ENCODE data around the gene GRIP2. TPM values are rescaled to one million over a fixed set of nuclear protein-coding genes. Genes with fewer than 3 reads are reported as not detected.

GRIP2 gene
- polyA plus RNA-seq, 1 experiment, result not detected

GRCh38 chr3:14466179-14466903 is 73.8 kb downstream of the GRIP2 start:
- Histone ChIP-seq H3K27ac (ENCODE audit: low read depth, low read length) (no peak overlapping the region), H3K27me3 (ENCODE audit: control insufficient read depth, insufficient read depth, low read length) (no peaks in the 10 kb centered on the region), H3K9me3 (ENCODE audit: control insufficient read depth, insufficient read depth, low read length) (no peaks in the 10 kb centered on the region), H3K4me3 (ENCODE audit: low read depth, low read length) (no peak overlapping the region)
- no peak for TF ChIP-seq CTCF (IDR thresholded peaks at IDR 0.05; ENCODE audit: low read depth, low read length)
- no peak for DNase-seq (ENCODE audit: low read depth, low spot score)
- ChIA-PET POLR2A (interaction anchor here (1.2 kb wide), 1 partner anchor 263 kb away, joined by 3 read pairs; no protein-coding TSS in a partner anchor), CTCF (interaction anchor here (0.6 to 3.9 kb wide), 6 partner anchors 13 to 1303 kb away, joined by 3 to 153 read pairs (median 6); no protein-coding TSS in a partner anchor)

DNA sequence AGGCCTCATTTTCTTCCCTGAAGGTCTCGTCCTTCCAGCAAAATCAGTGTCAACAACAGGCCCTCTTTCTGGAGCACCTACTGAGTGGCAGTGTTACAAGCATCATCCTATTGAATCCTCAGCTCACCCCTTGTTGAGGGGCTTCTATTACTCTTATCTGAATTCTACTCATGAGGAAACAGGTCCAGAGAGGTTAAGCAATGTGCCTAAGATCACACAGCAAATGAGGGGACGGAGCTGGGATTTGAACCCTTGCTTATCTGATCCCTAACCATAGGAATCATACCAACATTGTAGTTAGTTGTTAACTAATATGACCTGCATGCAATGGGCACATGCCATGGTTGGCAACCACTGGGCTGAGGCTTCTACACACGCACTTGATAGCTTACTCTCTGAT is 74.7 kb downstream of the GRIP2 start:
- no peak for DNase-seq (ENCODE audit: low read depth, low spot score)
- ChIA-PET POLR2A (no interaction called here), CTCF (interaction anchor here (0.7 to 5.3 kb wide), 4 partner anchors 204 to 1303 kb away, joined by 3 to 153 read pairs (median 30); no protein-coding TSS in a partner anchor)
- TF ChIP-seq CTCF (IDR thresholded peaks at IDR 0.05; ENCODE audit: low read depth, low read length), result no peak
- H3K4me3 ChIP-seq (ENCODE audit: low read depth, low read length), result no peak overlapping the region
- no peaks in the 10 kb centered on the region for H3K9me3 ChIP-seq (ENCODE audit: control insufficient read depth, insufficient read depth, low read length)
- H3K27me3 ChIP-seq (ENCODE audit: control insufficient read depth, insufficient read depth, low read length), result no peaks in the 10 kb centered on the region
- no peak overlapping the region for H3K27ac ChIP-seq (ENCODE audit: low read depth, low read length)

DNA sequence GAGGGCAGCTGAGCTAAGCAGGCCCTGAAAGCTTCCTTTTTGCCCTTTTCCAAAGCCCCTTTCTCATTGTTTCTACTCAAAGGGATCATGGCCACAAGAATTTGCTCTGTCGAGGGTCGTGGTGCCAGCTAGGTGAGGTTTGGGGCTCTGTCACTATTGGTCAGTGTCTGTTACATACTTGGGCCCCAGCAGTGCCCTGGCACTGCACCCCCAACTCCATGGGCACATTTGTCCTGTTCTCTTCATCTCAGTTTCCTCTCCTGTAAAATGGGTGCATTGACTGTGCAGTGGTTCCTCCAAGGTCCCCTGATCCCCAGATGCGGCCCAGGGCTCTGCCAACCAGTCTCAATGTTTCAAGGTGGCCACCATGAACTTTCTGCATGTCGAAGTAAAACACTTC is 75.6 kb downstream of the GRIP2 start:
- no peaks in the 10 kb centered on the region for H3K27me3 ChIP-seq (ENCODE audit: control insufficient read depth, insufficient read depth, low read length)
- H3K27ac ChIP-seq (ENCODE audit: low read depth, low read length), result no peak overlapping the region
- ChIA-PET CTCF (interaction anchor here (1.2 to 5.6 kb wide), 3 partner anchors 9 to 261 kb away, joined by 3 to 152 read pairs (median 52); no protein-coding TSS in a partner anchor), POLR2A (no interaction called here)
- no peaks in the 10 kb centered on the region for H3K9me3 ChIP-seq (ENCODE audit: control insufficient read depth, insufficient read depth, low read length)
- DNase-seq (ENCODE audit: low read depth, low spot score), result no peak
- H3K4me3 ChIP-seq (ENCODE audit: low read depth, low read length), result no peak overlapping the region
- TF ChIP-seq CTCF (IDR thresholded peaks at IDR 0.05; ENCODE audit: low read depth, low read length), result no peak

- Histone ChIP-seq H3K4me3 (ENCODE audit: low read depth, low read length) (no peak overlapping the region), H3K9me3 (ENCODE audit: control insufficient read depth, insufficient read depth, low read length) (no peaks in the 10 kb centered on the region), H3K27me3 (ENCODE audit: control insufficient read depth, insufficient read depth, low read length) (no peaks in the 10 kb centered on the region), H3K27ac (ENCODE audit: low read depth, low read length) (no peak overlapping the region)
- no peak for DNase-seq (ENCODE audit: low read depth, low spot score)
- no peak for TF ChIP-seq CTCF (IDR thresholded peaks at IDR 0.05; ENCODE audit: low read depth, low read length)
- ChIA-PET CTCF (interaction anchor here (1.2 to 5.6 kb wide), 3 partner anchors 9 to 260 kb away, joined by 3 to 152 read pairs (median 52); no protein-coding TSS in a partner anchor), POLR2A (no interaction called here)
Measured at GRCh38 chr3:14464141-14464465, 76.0 kb downstream of the GRIP2 start.

All from AG04450 (cell line).